HG02885 (cell line): ENCODE measurements around the gene GRIP2.

Source experiments
- ATAC-seq: cut with Tn5 transposase; IDR thresholded peaks from one replicate; pipeline ENCODE4 v1.9.1; 2021; ENCODE audit warnings: mild to moderate bottlenecking; ENCODE audit not compliant: unreplicated experiment, poor library complexity

Gene GRIP2

DNA sequence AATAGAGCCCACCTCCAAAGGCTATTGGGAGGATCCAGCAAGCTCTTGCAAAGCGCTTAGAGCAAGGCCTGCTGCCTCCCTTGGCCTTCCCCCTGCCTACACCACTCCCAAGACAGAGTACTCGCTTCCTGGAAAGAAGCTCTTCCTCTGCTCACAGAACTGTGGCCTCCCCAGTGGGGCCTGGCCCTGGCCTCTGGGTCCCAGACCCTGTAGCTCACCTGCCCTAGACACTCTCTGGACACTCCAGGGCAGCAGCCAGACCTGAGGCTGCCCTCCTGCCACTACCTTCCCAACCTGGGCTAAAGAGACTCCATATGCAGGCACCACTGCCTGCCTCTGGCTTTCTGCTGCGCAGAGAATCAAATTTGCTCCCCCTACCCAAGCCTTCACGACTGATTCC, 49.9 kb downstream of the GRIP2 start:
- ATAC-seq: no peak

- no peak for ATAC-seq
These were observed 50.5 kb downstream of the GRIP2 start for GRCh38 chr3:14489641-14490040.

DNA sequence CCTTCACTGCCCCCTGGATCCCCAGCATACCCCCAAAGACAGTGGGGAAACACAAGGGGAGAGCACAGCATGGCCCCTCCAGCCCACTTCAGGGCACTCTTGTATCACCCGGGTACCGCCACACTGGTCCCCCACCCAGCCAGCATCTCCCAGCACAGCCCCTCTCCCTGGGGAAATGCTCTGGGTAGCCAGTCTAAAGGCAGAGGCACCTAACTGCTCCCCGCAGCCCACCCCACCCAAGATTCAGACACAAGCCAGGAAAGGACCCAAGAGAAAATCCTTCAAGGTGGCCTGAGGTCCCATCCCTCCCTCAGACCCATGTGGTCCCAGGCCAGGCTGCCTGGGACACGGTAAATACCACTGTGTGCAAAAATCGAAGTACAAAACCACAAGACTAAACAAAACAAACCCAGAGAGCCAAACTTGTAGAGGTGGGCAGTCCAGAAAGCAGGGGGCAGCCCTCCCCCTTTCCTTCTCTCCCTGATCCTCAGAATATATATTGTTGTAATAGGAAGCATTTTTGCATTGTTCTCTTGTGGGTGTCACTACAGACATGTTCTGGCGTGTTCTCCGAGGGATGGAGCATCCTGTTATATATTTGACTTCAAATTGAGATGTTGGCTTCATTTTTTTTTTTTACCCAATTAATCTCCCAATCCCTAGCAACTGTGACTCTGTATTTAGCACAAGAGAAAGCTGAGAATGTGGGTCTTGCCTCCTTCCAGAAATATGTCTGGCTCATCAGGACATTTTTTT, 51.7 kb downstream of the GRIP2 start:
- ATAC-seq: no peak

DNA sequence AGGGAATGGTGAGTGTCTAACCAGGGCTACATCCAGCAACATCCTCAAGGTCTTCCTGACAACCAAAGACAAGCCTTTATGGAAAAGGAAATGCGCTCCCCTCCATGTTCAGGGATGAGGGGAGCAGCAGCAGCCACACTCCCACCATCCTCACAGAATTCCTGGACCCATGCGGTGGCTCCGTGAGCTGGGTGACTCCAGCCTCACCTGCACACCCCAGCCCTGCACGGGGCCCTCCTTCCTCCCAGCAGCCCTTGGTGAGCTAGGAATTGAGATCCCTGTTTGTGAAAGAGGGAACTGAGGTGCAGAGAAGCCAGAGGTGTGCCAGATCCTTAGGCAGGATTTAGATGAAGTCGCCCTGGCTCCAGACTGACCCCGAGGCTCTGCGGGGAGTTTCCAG, 52.3 kb downstream of the GRIP2 start:
- no peak for ATAC-seq

DNA sequence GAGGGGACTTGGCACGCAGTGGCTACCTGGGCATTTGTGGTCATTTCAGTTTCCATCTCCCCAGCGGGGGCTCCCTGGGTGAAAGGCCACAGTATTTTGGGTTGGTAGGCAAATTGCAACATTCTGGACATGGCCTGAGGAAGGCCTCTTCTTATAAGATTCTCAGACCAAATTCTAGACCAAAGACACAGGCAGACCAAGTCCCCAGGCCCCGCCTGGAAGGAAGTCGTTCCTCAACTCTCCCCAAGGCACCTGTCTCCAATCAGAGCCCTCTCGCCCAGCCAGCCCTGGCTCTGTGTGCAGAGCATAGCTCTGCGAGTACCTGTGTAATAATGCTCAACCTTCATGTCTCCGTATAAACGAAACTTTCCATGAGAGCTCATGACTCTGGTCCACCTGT, 53.1 kb downstream of the GRIP2 start:
- ATAC-seq: no peak

- ATAC-seq: peak; percentile 87
These were observed 53.7 kb downstream of the GRIP2 start for GRCh38 chr3:14486460-14486859.

- peak; percentile 17 for ATAC-seq
These were observed 54.2 kb downstream of the GRIP2 start for GRCh38 chr3:14485981-14486380.

GRCh38 chr3:14484741-14485140, 55.4 kb downstream of the GRIP2 start:
- no peak for ATAC-seq

- no peak for ATAC-seq
These were observed 56.9 kb downstream of the GRIP2 start for GRCh38 chr3:14483286-14483685.

DNA sequence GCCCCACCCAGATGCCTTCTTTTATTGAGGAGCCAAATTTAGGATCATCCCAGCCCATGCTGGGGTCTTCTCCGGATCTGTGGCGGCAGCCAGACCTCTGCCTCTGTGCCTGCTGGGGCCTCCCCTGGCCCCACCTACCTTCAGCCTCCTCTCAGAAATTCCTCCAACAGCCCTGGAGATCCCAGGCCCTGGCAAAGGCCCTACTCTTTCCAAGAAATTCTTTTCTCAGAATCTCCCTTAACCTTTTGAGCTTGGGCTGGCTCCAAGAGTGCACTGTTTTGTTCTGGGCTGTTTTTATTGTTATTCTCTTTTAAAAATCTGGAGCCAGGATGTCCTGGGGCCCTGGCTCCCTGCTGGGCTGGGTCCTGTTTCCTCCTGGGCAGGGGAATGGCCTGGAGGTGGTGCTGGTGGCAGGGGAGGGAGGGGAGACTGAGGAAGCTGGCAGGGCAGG, 57.8 kb downstream of the GRIP2 start:
- no peak for ATAC-seq

- ATAC-seq: no peak
These were observed 58.5 kb downstream of the GRIP2 start for GRCh38 chr3:14481646-14482036.

GRCh38 chr3:14481018-14481645, 59.0 kb downstream of the GRIP2 start:
- ATAC-seq: no peak

GRCh38 chr3:14480207-14481017, 59.7 kb downstream of the GRIP2 start:
- no peak for ATAC-seq

- ATAC-seq: no peak
These were observed 60.6 kb downstream of the GRIP2 start for GRCh38 chr3:14479591-14479990.

- ATAC-seq: no peak
These were observed 61.1 kb downstream of the GRIP2 start for GRCh38 chr3:14478956-14479550.

DNA sequence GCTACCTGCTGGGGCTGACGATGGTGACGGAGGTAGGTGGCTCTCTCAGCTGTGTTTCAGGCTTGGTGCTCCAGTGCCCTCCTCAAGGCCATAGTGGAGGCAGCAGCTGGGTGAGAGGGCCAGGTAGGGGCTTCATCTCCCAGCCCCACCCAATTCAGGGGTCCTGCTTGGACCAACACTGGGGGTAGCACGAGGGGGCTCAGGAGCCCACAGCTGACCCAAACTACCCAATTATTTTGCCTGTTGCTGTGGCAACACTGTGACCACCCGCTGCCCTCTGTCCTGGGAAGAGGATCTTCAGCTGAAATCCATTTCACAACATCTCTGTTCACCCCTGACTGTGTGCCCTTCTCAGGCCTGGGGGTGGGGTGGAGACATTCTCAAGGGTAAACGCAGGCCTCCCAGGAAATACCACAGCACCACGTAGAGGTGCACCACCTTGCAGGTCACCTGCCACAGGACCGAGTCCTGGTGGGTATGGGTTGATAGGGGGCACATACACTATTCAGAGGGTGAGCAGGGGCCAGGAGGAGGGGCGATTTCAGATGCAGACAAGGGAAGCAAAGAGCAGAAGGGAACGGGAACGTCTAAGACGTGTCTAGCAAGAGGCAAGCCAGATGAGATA, 62.7 kb downstream of the GRIP2 start:
- ATAC-seq: no peak

GRCh38 chr3:14476583-14477265, 63.4 kb downstream of the GRIP2 start:
- ATAC-seq: no peak

DNA sequence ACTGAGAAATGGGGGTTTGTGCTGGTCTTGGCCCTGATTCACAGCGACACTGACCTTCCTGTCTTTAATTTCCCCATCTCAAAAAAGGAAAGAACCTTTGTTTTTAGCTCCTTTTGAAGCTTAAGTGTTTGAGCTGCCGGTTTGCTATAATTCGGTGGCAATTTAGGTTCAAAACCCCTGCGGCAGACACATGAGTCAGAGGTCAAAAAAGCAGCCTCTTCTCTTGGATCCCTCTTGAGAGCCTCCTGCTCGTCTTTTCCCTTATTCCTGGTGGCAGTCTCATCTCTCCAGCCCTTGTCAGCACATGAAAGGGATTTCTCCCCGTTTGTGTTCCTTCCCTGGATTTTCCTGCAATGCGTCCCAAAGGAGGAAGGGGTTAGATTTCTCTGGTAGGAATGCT, 64.5 kb downstream of the GRIP2 start:
- ATAC-seq: no peak

- no peak for ATAC-seq
These were observed 65.6 kb downstream of the GRIP2 start for GRCh38 chr3:14474363-14475081.
